Tibial artery (tissue), 4 donors: Measurements from ENCODE around the gene SPACA5.
"Not testable (repeated sequence)": the region's sequence is repeated elsewhere in the genome, so short reads cannot be mapped to it uniquely, and the experiment has no call there.

Source experiments
- DNase-seq, 2 donors: peaks; one replicate each; pipeline ENCODE4 v3.0.0-alpha.2; 2019
- H3K27ac ChIP-seq, 2 donors: fragments of 200-600 bp; sonication (generic) in 1 of 2; 1 replicate in 1 of 2; 2 replicates in 1 of 2; pipeline ENCODE4 v1.5.1; 2018 to 2019; ENCODE audit warnings: mild to moderate bottlenecking in 1 of 2
- H3K27me3 ChIP-seq, 2 donors: fragments of 200-600 bp; sonication (generic) in 1 of 2; one replicate each; pipeline versions ENCODE4 v1.5.1 to v1.6.0; 2016 to 2019
- H3K36me3 ChIP-seq, 3 donors: fragments of 200-600 bp; sonication (generic) in 2 of 3; one replicate each; pipeline ENCODE4 v1.5.1; 2016 to 2019; ENCODE audit warnings: mild to moderate bottlenecking in 2 of 3
- H3K4me1 ChIP-seq, 4 donors: fragments of 200-600 bp; sonication (generic) in 2 of 4; 1 replicate in 3 of 4; 2 replicates in 1 of 4; pipeline ENCODE4 v1.5.1; 2016 to 2019
- H3K4me3 ChIP-seq, 2 donors: fragments of 200-600 bp; sonication (generic) in 1 of 2; 1 replicate in 1 of 2; 2 replicates in 1 of 2; pipeline ENCODE4 v1.5.1; 2018 to 2019; ENCODE audit warnings: mild to moderate bottlenecking in 2 of 2
- H3K9me3 ChIP-seq, 3 donors: fragments of 200-600 bp; sonication (generic) in 1 of 3; one replicate each; pipeline ENCODE4 v1.5.1; 2016 to 2019
- CTCF ChIP-seq, 2 experiments: fragments of 200-600 bp in 1 of 2; fragments of 450-650 bp in 1 of 2; IDR thresholded peaks; one replicate each; pipeline ENCODE4 v1.5.1; 2017 to 2019; ENCODE audit warnings: antibody characterized with exemption in 2 of 2, mild to moderate bottlenecking in 1 of 2, moderate library complexity in 1 of 2
- intact Hi-C: fragments of 100-400 bp; cut with DNase I; formaldehyde crosslinking; loops from one replicate; pipeline ENCODE4 v1.15.0; 2023; ENCODE audit warnings: low total_unique reads

The SPACA5 gene

GRCh38 chrX:48006688-48007087 is at the start of gene SPACA5:
TSS of gene SPACA5 (plus strand) at chrX:48006988. CDS start at chrX:48007803, 815 bp downstream.
- H3K4me3 ChIP-seq, H3K27me3 ChIP-seq, DNase-seq, intact Hi-C loops, H3K9me3 ChIP-seq, H3K36me3 ChIP-seq, H3K27ac ChIP-seq: not testable (repeated sequence)
- H3K4me1 ChIP-seq: peaks cover 0 to 12% (median 0%) of the 10 kb centered on the region in 4 donors

- H3K27me3 ChIP-seq, H3K27ac ChIP-seq, DNase-seq, H3K9me3 ChIP-seq, H3K36me3 ChIP-seq, H3K4me3 ChIP-seq, H3K4me1 ChIP-seq, intact Hi-C loops: not testable (repeated sequence)
These were observed 48.6 kb upstream of the SPACA5 start for GRCh38 chrX:47958206-47958605.

- Histone ChIP-seq H3K4me1 (no peaks in the 10 kb centered on the region), H3K36me3 (no peaks in the 10 kb centered on the region), H3K4me3 (no peak overlapping the region), H3K27ac (no peak overlapping the region), H3K9me3 (no peaks in the 10 kb centered on the region), H3K27me3 (no peaks in the 10 kb centered on the region)
- intact Hi-C loops: no loop called here
- DNase-seq: no peak
- no peak for TF ChIP-seq CTCF (IDR thresholded peaks at IDR 0.05)
These were observed 47.9 kb upstream of the SPACA5 start for GRCh38 chrX:47958761-47959342.

- H3K27me3 ChIP-seq: no peaks in the 10 kb centered on the region
- no peak for TF ChIP-seq CTCF (IDR thresholded peaks at IDR 0.05)
These were observed 46.4 kb upstream of the SPACA5 start for GRCh38 chrX:47960406-47960805.

GRCh38 chrX:47961830-47962229 is 45.0 kb upstream of the SPACA5 start:
- DNase-seq, H3K27ac ChIP-seq, H3K36me3 ChIP-seq, H3K4me1 ChIP-seq, intact Hi-C loops, H3K27me3 ChIP-seq, H3K4me3 ChIP-seq: not testable (repeated sequence)
- H3K9me3 ChIP-seq: peaks cover 0 to 18% (median 10%) of the 10 kb centered on the region in 3 donors

More at GRCh38 chrX:47960406-47960805, 46.4 kb upstream of the SPACA5 start:
- Histone ChIP-seq H3K9me3 (peaks cover 0 to 7% (median 6%) of the 10 kb centered on the region in 3 donors), H3K4me1 (no peaks in the 10 kb centered on the region), H3K36me3 (no peaks in the 10 kb centered on the region), H3K4me3 (no peak overlapping the region), H3K27ac (no peak overlapping the region)
- intact Hi-C loops: no loop called here
- no peak for DNase-seq

GRCh38 chrX:47965526-47965925 is 41.3 kb upstream of the SPACA5 start:
- H3K27ac ChIP-seq, H3K36me3 ChIP-seq, H3K27me3 ChIP-seq, DNase-seq, intact Hi-C loops, H3K4me1 ChIP-seq, H3K4me3 ChIP-seq: not testable (repeated sequence)
- H3K9me3 ChIP-seq: peaks cover 0 to 40% (median 32%) of the 10 kb centered on the region in 3 donors

- peaks cover 0 to 74% (median 64%) of the 10 kb centered on the region in 3 donors for H3K9me3 ChIP-seq
- no peak overlapping the region for H3K4me3 ChIP-seq
- H3K4me1 ChIP-seq: no peaks in the 10 kb centered on the region
- H3K27ac ChIP-seq: no peak overlapping the region
- intact Hi-C loops: no loop called here
- DNase-seq: no peak
- peaks cover 23 to 43% (median 28%) of the 10 kb centered on the region in 3 donors for H3K36me3 ChIP-seq
- TF ChIP-seq CTCF (IDR thresholded peaks at IDR 0.05): no peak
- no peaks in the 10 kb centered on the region for H3K27me3 ChIP-seq
These were observed 33.6 kb upstream of the SPACA5 start for GRCh38 chrX:47973235-47973634.
